ENCODE results near the gene BCAR3.

DNA sequence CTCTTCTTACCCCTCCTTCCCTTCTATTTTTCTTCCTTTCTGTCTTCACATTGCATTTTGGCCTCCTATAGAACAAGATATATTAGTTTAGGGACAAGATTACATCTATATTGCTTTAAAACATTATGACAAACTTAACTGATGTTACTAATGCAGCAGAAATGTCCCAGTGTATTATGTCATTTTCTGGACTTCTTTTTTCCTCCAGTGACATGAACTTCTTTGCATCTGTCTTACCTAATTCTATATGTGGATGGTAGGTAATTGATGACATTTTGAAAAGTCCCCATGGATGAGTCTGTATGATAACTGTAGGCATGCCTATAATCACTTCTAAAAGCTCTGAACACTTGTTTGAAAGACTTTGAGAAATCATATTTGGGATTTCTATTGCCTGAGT is 144.2 kb downstream of the BCAR3 start:
- TF ChIP-seq GATA3 (IDR thresholded peaks at IDR 0.05; ENCODE audit: low read depth, low read length) (no peak), GATA2 (IDR thresholded peaks at IDR 0.05; ENCODE audit: low read depth, low read length) (no peak)

Data from SH-SY5Y (cell line).